ENCODE measurements around the gene LAIR1.

DNA sequence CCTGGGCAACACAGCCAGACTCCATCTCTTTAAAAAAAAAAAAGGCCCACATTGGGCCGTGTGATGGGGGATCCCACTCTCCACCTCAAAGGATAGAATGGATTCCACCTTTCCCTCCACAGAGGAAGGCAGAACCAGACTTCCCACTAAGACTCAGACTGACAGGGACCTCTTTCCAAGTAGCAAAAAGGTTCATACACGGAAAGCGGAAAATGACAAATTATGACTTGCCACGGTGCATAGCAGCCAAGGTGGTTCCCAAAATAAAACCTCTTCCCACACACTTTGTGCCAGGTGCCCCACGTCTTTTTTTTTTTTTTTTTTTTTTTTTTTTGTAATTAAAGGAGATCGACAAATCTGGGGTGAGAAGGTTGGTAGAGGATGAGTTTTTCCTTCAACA lies 36.2 kb upstream of the LAIR1 start:
- TF ChIP-seq SUZ12 (IDR thresholded peaks at IDR 0.05; ENCODE audit: extremely low read depth, insufficient read depth, insufficient read length) = no peak
- TF ChIP-seq ZNF274 (IDR thresholded peaks at IDR 0.05; ENCODE audit: low read depth, low read length) = no peak

Data from NT2/D1 (cell line).